Upper lobe of left lung (tissue), 4 donors: ENCODE results near the gene EEF2.

Source experiments
- EP300 ChIP-seq, 4 donors: sonication (generic); formaldehyde crosslinking; IDR thresholded peaks; one replicate each; pipeline ENCODE4 v1.5.1; 2017; ENCODE audit warnings: antibody characterized with exemption in 4 of 4, control low read depth in 2 of 4
- POLR2A ChIP-seq, 4 donors: fragments of 450-650 bp; IDR thresholded peaks; one replicate each; pipeline ENCODE4 v1.5.1; 2016 to 2017; ENCODE audit warnings: antibody characterized with exemption in 4 of 4, mild to moderate bottlenecking in 2 of 4
- POLR2AphosphoS5 ChIP-seq, 2 donors: sonication (generic); formaldehyde crosslinking; IDR thresholded peaks; one replicate each; pipeline ENCODE4 v1.5.1; 2017; ENCODE audit warnings: antibody characterized with exemption in 2 of 2
- TF ChIP-seq, protein P1 (sequence below), 6 experiments: fragments of 450-650 bp in 4 of 6; fragments of 200-600 bp in 2 of 6; sonication (generic) in 2 of 6; IDR thresholded peaks; one replicate each; pipeline ENCODE4 v1.5.1; 2016 to 2019; ENCODE audit warnings: antibody characterized with exemption in 6 of 6

GRCh38 chr19:3985643-3986259 is 488 bp upstream of the EEF2 start:
- TF ChIP-seq, protein P1, sequence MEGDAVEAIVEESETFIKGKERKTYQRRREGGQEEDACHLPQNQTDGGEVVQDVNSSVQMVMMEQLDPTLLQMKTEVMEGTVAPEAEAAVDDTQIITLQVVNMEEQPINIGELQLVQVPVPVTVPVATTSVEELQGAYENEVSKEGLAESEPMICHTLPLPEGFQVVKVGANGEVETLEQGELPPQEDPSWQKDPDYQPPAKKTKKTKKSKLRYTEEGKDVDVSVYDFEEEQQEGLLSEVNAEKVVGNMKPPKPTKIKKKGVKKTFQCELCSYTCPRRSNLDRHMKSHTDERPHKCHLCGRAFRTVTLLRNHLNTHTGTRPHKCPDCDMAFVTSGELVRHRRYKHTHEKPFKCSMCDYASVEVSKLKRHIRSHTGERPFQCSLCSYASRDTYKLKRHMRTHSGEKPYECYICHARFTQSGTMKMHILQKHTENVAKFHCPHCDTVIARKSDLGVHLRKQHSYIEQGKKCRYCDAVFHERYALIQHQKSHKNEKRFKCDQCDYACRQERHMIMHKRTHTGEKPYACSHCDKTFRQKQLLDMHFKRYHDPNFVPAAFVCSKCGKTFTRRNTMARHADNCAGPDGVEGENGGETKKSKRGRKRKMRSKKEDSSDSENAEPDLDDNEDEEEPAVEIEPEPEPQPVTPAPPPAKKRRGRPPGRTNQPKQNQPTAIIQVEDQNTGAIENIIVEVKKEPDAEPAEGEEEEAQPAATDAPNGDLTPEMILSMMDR (IDR thresholded peaks at IDR 0.05) = no peak
- TF ChIP-seq POLR2A (IDR thresholded peaks at IDR 0.05) (no peak), EP300 (IDR thresholded peaks at IDR 0.05) (no peak), POLR2AphosphoS5 (IDR thresholded peaks at IDR 0.05) (no peak)
